C4-2B (cell line): ENCODE data around the gene DCUN1D3.

ENCODE experiments used
- CTCF ChIP-seq: fragments of 450-650 bp; conservative IDR thresholded peaks from 2 replicates; pipeline ENCODE4 v1.5.1; 2017; ENCODE audit warnings: mild to moderate bottlenecking
- ZFX ChIP-seq: fragments of 450-650 bp; IDR thresholded peaks from 2 replicates; pipeline ENCODE4 v1.6.1; 2017

DNA sequence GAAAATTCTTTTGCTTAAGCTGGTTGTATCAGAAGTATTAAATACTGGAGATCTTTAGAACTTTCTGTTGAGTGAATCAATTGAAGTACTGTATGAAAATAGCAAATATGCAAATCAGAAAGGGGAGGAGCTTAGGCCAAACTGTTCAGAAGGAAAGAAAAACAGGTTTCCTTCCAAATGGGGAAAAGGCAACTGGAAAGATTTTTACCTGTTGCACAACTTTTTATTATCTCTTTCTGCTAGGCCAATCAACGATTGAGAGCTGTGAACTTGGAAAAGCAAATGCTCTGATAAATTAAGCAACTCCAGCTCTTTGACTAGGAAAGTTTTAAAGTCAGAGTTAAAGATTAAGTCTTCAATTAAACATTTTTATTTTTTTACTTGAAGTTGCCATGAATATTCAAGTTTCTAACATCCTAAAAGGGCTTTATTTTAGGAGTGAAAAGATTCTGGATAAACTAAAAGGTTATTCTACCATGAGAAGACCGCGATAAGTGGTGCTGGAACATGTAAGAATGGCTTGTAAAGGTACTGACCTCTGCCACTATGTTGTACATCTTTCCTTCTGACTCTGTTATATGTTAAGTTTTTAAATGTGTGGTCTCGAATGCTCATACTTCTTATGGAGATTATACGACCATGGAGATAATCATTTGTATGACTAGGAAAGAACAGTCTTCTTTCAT, 16.5 kb downstream of the DCUN1D3 start:
- TF ChIP-seq CTCF (no peak), ZFX (no peak)
